ENCODE results near the gene KLHL22.
"Not testable (repeated sequence)": the region's sequence is repeated elsewhere in the genome, so short reads cannot be mapped to it uniquely, and the experiment has no call there.

The KLHL22 gene

DNA sequence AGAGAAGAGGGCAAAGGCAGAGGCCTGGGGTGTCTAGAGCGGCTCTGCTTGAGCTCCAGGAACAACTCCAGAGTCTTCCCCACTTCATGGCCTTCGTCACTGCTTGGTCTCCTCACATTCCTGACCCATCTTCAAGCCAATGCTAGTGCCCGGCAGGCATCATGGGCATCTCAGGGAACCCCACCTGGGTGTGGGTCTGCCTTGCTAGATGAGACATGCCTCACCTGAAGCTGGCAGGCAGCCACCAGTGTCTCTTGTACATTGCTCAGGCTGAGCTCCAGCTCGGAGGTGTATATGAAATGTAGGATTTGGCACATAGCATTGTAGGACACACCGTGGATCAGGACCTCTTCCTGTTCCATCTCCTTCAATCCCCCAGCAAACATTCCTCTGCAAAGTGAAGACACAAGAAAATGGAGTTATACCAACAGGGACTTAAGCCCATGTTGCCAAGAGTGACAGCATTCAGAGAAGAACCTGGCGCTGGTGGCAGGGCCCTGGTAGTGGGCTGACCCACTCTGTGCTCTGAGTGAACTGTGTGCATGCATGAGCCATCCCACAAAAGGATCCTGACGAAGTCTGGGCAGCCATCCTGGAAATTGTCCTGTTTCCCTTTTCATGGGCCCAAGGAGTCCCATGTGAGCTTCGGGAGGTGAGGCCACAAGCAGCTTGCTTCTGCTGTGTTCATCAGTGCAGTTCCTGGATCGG, 24.3 kb downstream of the KLHL22 start:
- FAIRE-seq (no peak), DNase-seq (ENCODE audit: low spot score) (no peak)

DNA sequence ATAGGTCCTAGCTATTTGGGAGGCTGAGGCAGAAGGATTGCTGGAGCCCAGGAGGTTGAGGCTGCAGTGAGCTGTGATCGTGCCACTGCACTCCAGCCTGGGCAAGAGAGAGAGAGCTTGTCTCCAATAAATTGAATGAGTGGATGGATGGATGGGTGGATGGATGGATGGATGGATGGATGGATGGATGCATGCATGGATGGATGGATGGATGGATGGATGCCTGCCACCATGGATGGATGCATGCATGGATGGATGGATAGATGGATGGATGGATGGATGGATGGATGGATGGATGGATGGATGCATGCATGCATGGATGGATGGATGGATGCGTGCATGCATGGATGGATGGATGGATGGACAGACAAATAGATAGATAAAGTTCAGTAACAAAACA, 25.1 kb downstream of the KLHL22 start:
- not testable (repeated sequence) for DNase-seq (ENCODE audit: low spot score); FAIRE-seq

DNA sequence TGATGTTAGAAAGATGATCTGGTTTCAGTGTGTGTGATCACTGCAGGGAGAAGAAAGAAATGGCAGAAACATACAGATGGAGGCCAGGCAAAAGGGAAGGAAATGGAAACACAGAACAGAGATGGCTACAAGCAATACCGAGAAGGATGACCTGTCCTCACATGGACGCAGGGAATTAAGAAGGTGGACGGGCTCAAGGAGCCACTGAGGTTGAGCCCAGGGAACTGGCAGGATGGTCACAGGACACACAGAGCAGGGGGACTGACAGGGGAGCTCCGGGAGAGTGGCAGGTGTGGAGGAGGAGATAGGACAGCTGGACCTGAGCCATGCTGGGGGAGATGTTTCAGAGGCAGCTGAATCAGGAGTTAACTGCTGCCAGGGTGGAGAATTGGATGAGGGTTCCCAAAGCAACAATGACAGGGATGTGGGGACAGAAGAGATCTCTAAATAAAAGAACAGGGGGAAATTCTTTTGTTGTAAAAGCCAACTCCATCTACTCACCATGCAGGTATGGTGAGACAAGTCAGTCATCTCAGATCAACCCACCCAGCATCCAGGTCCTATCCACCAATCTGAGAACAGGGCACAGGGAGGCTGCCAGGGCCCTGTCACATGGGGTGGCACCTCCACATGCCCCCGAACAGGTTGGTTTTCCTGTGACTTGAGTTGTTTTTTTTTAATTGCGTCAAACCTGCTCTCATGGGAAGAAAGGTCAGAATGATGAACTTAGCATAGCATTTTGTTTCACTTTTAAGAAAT, 26.3 kb downstream of the KLHL22 start:
- FAIRE-seq (no peak), DNase-seq (ENCODE audit: low spot score) (no peak)

DNA sequence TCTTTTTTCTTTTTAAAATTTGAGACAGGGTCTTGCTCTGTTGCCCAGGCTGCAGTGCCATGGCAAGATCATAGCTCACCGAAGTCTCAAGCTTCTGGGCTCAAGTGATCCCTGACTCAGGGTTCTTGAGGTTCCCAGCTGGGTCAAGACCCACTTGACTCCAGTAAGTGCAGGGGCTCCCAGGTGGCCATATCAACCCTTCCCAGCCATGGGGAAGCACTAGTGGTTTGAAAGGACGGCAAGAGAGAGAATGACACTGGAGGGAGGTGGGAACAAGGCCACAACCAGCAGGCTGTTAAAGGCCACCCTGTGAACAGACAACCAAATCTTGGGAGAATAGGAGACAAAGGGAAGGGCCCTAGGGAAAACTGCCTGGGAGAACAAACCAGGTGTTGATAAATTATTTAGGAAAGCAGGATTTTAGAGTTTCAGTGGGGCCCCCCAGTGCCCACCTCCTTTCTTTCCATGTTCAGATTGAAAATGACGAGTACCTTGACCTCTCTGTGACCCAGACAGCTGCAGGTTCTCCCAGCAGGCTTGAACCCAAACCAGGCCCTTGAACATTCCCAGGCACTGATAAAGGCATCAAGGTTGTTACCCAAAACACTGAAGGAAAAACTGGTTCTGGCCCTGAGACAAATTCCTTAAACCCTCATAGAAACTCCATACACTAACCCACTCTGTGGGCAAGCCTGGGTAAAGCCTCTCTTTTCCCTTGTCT, 28.8 kb downstream of the KLHL22 start:
- DNase-seq (ENCODE audit: low spot score) = no peak
- FAIRE-seq = no peak

DNA sequence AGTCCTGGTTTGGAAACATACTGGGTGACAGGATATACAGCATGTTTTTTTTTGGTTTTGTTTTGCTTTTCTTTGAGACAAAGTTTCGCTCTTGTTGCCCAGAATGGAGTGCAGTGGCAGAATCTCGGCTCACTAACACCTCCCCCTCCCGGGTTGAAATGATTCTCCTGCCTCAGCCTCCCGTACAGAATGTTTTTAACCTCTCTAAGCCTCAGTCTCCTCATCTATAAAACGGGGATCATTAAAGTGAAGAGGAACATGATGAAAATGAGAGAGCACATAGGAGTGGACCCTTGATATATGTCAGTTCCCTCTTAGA, 29.9 kb downstream of the KLHL22 start:
- FAIRE-seq = no peak
- DNase-seq (ENCODE audit: low spot score) = no peak

DNA sequence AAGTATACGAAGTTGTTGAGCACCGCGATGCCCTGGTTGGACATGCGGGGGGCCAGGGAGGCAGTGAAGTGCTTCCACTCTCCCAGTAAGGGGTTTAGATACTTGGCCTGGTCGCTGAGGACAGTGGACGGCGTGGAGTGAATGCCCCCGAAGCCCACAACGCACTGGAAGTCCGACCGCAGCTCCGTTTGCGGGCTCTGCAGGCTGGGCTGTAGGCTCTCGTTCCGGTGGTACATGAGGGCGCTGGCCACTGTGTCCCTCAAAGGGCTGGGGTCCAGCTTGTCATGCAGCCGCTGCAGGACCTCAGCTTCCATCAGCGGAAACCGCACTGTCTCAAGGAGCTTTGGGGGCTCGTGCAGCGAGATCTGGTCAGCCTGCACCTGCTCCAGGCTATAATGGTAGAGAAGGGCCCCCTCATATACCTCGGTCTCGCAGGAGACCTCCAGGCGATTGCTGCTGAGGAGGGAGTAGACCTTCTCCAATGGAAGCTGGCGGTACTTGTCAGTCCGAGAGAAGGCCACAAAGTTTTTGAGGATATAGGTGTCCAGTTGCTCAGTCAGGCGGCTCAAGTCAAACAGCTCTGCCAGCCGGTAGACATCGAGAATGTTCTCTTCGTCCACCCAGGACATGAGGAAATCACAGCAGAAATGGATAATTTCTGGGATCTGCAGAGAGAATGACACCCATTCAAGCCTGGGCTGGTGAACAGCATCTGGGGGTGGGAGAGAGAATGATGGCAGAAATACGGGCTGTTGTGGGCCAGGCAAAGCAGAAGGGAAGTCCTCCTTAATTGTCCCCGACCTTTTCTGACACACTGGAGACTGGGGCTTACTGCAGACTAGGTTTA, 30.5 kb downstream of the KLHL22 start:
- no peak for FAIRE-seq

DNA sequence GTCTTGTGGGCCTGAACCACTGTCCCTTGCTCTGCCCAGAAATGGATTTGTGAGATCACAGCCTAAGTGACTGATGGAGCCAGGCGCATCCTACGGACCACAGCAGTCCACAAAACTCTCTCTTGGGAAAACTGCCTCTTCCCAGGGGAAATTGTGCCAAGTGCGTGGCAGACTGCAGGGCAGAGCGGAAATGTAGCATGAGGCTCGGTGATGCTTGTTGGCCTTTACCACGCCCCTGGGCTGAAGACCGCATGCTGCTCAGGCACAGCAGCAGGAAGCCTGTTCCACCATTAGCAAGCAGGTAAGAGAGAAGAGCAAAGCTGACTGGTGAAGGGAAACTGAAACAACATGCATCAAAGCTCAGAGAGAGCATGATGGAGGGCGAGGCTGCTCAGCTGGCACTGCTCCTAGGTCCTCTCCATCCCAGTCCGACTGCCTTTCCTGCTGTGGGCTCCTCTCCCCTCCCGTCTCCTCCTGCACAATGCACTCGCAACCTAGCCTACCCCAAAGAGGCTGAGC, 31.4 kb downstream of the KLHL22 start:
- FAIRE-seq (no peak), DNase-seq (ENCODE audit: low spot score) (no peak)

More for the DNA sequence above, 30.5 kb downstream of the KLHL22 start:
- no peak for DNase-seq (ENCODE audit: low spot score)

DNA sequence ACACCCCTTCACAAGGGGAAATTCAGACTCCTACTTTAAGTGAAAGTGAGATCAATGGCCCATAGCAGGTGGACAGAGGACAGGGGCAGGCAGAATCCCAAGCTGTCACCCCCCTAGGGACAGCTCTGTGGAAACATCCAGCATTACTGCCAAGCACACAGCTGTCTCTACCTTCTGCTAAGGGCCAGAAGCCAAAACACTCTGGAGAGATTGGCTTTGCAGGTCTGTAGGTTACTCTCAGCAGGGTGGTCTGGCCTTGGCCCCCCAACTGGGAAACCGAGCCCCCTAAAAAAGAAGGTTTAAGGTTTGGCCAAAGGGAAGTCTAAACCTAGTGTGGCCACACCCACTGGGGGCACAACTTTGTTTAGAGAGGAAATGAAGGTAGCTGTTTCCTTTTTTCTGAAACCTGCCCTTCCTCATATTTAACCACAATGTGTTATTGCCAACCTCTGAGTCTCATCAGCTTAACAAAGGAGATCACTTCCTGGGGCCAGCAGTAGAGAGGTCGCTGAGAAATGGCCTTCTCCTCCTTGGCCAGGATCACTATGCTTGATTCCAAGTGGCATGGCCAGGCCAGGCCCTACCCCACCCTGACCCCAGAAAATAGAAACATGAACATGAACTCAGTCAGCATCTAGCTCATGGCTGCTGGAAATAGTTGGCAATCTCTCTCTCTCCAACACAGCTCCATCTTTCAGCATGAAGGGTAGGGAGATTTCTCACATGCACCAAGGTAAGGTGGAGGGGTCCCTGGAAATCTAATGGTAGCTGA, 32.1 kb downstream of the KLHL22 start:
- DNase-seq (ENCODE audit: low spot score) (no peak), FAIRE-seq (no peak)

DNA sequence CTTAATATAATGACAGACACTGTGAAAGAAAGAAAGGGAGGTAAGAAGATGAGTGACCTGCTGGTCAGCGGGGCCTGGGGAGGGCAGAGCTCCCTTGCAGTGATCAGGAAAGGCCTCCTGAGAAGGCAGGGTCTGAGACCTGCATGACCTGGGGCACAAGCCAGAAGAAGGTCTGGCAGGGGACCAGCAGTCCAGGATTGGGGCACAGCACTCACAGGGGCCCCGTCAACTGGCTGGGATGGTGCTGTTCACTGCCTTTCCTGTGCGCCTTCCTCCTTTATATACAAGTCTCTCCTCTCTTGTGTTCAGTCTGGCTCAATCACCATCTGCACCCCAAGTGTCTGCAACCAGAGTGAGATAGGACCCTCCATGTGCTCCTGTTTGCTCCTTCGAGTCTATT, 35.7 kb downstream of the KLHL22 start:
- no peak for FAIRE-seq
- no peak for DNase-seq (ENCODE audit: low spot score)

DNA sequence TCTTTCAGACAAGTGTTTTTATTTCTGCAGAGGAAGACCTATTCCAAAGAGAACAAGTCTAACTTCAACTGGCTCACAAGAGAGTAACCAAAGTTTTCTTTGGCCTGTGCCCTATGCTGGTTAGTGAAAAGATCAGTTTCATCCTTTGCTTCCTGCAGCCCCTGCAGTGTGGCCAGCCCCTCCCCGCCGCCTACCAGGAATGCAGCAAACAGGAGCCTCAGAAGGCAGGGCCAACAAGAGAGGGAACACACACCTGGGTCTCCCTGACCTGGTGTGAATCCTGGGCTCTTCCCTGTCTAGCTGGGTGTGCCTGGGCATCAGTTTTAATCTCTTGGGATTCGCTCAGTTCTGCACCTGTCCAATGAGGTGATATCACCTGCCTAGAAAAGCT, 36.4 kb downstream of the KLHL22 start:
- FAIRE-seq = no peak
- DNase-seq (ENCODE audit: low spot score) = no peak

DNA sequence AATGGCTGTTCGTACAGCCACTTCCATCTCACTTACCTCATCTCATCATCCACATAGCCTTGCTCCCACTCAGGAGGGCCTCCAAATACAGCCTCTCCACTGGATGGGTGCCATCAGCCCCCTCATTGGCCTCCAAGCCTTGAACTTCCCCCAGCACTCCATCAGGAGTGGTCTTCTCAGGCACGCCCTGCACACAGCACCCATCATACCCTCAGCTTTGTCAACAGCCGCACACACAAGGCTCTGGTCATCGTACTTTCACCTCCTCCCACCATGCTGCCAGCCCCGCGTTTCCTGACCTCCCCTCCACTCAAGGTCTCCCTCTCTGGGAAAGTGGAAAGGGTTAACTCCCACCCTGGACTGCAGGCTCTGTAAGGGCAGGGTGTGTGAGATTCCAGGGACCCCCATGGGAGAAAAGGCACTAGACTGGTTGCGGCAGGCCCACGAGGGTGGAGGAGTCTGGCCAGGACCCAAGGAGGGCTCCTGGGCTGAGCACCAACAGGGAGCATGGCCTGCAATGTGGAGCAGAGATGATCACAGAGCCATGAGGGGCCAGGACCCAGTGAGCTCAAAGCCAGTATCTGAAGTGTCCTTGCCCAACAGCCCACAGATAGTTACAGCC, 37.0 kb downstream of the KLHL22 start:
- FAIRE-seq = no peak
- DNase-seq (ENCODE audit: low spot score) = no peak

DNA sequence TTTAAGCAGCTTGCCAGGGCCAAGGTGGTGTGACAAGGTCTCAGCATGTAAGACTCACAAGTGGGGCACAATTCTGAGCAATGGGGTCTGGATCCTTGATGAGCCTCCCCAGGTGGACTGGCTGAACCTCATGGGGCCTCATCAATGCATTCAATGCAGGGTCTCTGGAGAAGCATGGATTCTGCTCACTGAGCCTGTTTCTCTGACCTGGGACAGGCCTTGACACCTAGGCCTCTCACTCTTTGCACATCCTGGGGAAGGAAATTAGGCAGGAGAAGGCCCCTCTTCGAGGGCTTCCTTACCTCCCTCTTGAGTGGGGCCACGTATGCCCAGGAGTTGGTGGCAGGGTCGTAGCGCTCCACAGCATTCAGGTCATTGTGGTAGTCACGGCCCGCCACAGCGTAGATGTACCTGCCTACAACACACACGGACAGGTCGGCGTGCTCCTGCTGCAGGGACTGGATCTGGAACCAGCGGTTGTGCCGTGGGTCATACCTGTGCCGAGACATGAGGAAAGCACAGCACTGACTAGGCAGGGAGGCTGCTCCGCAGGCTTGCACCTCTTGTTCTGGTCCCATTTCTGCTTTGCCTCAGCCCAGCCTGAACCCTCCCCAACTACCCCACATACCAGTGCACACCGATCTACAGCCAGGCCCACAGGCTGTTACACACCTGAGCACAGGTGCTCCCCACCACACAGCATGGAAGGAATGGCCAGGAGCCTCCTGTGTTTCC, 37.9 kb downstream of the KLHL22 start:
- no peak for FAIRE-seq
- no peak for DNase-seq (ENCODE audit: low spot score)

DNA sequence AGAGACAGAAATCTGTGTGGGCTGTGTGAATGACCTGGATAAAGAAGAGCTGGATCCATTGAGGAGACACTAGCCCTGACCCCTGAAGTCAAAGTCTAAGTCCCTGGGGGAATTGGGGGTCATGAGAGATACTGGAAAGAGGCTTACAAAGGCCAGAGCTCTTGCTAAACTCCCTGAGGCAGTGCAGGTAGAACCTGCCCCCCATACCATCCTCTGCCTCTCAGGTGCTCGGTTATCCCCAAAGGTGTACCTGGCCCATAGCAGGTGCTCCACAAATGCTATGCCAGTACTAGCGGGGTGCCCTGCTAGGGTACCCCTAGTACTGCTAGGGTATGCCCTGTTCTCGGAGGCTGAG, 38.9 kb downstream of the KLHL22 start:
- DNase-seq (ENCODE audit: low spot score) = no peak
- FAIRE-seq = no peak

DNA sequence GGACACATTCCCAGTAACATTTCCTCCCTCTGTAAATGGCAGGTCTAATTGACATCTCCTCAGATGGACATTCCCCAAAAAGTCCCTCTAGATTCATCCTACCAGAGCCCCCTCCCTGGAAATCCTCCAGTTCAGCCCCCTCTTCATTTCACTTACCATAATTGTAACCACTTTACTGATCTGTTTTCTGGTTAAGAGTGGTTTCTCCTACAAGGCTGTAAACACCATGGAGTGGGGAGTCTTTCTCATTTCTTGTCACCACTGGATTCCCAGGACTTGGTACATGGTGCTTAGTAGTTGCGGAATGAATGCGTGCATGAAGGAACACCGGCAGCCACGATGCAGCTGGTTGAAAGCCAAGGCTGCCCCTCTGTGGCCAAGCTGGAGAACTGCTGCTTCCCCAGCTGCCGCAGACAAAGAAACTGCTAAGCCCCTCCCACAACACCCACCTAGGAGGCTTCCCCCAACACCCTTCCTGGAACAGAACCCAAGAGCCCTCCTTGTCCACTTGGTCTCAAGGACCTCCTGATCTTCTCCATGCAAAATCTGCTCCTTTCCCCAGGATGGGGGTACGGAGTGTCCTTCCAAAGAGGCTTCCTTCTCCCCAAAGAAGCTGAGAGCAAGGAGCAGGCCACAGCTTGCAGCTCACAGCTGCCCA, 39.4 kb downstream of the KLHL22 start:
- DNase-seq (ENCODE audit: low spot score) (peak; percentile 33), FAIRE-seq (no peak)

DNA sequence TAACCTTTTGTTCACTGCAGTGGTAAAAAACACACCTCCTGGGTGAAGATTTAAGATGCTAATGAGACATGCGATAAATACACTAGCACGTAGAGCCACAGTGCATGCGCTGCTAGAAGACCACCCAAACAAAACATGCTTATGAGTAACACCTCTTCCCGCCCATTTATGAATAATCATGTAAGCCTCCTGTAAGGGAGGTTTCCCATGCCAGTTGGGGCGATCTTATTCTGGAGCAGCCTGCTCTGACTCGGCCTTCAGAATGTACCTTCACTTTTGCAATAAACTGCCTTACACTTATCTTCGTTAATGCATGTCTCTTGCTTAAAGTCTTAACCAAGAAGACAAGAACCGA, 39.9 kb downstream of the KLHL22 start:
- DNase-seq (ENCODE audit: low spot score) = no peak
- FAIRE-seq = no peak

DNA sequence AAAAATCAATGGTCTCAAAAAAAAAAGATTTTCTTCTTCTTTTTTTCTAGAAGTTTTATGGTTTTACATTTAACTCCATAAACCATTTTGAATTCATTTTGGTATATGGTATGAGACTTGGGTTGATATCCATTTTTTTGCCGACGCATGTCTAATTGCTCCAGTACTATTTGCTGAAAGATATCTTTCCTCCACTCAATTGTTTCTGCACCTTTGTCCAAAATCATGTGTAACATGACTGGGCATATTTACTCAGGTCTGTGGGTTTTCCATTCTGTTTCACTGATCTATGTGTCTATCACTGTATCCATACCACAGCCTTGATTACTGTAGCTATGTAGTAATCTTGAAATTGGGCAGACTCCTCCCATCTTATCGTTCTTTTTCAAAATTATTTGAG, 42.4 kb downstream of the KLHL22 start:
- FAIRE-seq (no peak), DNase-seq (ENCODE audit: low spot score) (no peak)

DNA sequence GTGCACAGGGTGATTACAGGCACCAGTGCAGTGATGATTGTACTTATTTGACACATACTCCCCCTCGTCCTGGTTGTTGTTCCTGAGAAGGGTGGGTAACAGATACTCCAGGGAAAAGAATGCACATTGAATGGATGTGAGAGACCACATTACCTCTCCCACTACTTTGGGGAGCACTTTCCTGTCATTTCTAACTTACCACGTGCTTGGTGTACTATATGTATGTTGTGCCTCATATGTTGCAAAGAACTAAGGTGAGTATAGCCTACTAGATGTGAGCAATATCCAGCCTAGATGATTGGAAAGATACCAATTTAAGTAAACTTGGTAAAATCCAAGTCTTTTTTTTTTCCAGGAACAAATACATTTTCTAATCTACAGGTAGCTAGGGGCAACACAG, 43.7 kb downstream of the KLHL22 start:
- DNase-seq (ENCODE audit: low spot score) = no peak
- no peak for FAIRE-seq

DNA sequence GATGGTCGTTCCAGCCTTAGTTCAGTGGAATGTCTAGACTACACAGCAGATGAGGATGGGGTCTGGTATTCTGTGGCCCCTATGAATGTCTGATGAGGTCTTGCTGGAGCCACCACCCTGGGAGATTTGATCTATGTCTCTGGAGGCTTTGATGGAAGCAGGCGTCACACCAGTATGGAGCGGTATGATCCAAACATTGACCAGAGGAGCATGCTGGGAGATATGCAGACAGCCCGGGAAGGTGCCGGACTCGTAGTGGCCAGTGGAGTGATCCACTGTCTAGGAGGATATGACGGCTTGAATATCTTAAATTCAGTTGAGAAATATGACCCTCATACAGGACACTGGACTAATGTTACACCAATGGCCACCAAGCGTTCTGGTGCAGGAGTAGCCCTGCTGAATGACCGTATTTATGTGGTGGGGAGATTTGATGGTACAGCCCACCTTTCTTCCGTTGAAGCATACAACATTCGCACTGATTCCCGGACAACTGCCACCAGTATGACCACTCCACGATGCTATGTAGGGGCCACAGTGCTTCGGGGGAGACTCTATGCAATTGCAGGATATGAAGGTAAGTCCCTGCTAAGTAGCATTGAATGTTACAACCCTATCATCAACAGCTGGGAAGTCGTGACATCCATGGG, 44.3 kb downstream of the KLHL22 start:
- FAIRE-seq; DNase-seq (ENCODE audit: low spot score): not testable (repeated sequence)

DNA sequence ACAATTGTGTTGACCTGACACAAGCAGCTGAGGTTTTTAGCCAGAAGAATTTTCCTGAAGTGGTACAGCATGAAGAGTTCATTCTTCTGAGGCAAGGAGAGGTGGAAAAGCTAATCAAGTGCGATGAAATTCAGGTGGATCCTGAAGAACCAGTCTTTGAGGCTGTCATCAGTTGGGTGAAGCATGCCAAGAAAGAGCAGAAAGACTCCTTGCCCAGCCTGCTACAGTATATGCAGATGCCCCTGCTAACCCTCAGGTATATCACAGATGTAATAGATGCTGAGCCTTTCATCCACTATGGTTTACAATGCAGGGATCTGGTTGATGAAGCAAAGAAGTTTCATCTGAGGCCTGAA, 45.1 kb downstream of the KLHL22 start:
- no peak for FAIRE-seq
- DNase-seq (ENCODE audit: low spot score) = no peak

Data from RCC 7860 (cell line).